AG09309 (cell line): ENCODE data around the gene MAN1A1.

Experiments used
- DNase-seq: peaks from one replicate; pipeline ENCODE4 v3.0.0-alpha.2; 2010; ENCODE audit warnings: low read depth
- H3K4me3 ChIP-seq: 2 replicates; pipeline ENCODE4 v1.5.1; 2011; ENCODE audit warnings: mild to moderate bottlenecking, low read depth, low read length, moderate library complexity; ENCODE audit not compliant: control insufficient read depth
- CTCF ChIP-seq: IDR thresholded peaks from 2 replicates; pipeline ENCODE4 v1.5.1; 2011; ENCODE audit warnings: mild to moderate bottlenecking, low read depth, low read length, inconsistent platforms; ENCODE audit not compliant: insufficient read depth, control insufficient read depth; ENCODE audit errors: missing control alignments

MAN1A1 gene

DNA sequence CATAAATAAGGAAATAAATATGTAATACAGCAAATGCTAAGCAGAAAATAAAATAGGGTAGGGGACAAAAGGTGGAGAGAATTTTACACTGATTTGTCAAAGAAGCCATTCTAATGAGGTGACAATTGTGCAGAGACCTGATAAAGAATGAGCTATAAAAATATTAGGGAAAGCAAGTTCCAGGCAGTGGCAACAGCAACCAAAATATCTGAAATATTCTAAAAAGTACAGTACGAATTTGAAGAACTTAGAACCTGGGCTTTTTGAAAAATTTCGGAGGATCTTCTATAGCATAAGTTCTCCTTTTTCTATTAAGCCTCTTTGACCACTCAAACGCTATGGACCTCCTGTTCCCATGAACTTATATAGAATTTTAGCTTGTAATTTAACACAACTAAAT, 173.1 kb downstream of the MAN1A1 start:
- TF ChIP-seq CTCF, result no peak
- no peak overlapping the region for H3K4me3 ChIP-seq
- no peak for DNase-seq

GRCh38 chr6:119174879-119175817, 174.4 kb downstream of the MAN1A1 start:
- no peak for TF ChIP-seq CTCF
- no peak for DNase-seq

GRCh38 chr6:119174085-119174445, 175.5 kb downstream of the MAN1A1 start:
- TF ChIP-seq CTCF, result no peak
- no peak for DNase-seq

More at GRCh38 chr6:119174879-119175817, 174.4 kb downstream of the MAN1A1 start:
- H3K4me3 ChIP-seq, result no peak overlapping the region

GRCh38 chr6:119173249-119174084, 176.1 kb downstream of the MAN1A1 start:
- no peak for DNase-seq
- no peak overlapping the region for H3K4me3 ChIP-seq
- TF ChIP-seq CTCF, result no peak

More at GRCh38 chr6:119174085-119174445, 175.5 kb downstream of the MAN1A1 start:
- no peak overlapping the region for H3K4me3 ChIP-seq

DNA sequence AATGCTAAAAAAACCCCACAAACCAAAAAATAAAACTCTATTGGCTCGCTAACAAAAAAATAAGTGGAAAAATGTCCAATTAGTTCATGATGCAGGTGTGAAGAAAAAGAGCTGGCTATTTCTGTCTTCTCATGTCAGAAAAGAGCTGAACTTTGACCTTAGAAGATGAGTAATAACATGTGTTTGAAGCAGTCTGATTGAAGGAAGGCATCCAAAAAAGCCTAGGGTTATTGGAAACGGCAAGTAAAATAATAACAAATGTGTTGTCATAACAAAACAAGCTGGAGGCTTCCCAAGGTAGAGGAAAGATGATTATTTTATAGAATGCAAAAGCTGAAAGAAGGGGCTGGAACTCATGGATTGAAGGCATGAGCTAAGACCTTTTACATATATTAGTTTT, 176.7 kb downstream of the MAN1A1 start:
- TF ChIP-seq CTCF, result no peak
- no peak overlapping the region for H3K4me3 ChIP-seq
- DNase-seq, result no peak

- no peak overlapping the region for H3K4me3 ChIP-seq
- no peak for DNase-seq
- TF ChIP-seq CTCF, result no peak
Measured at GRCh38 chr6:119171864-119172588, 177.5 kb downstream of the MAN1A1 start.
